Upper lobe of right lung (tissue), 1 donor: ENCODE data around the gene KLHDC7B. TPM values are rescaled to one million over a fixed set of nuclear protein-coding genes. Genes with fewer than 3 reads are reported as not detected.

ENCODE experiments used
- ATAC-seq: fragments of 200-7000 bp; cut with Tn5 transposase; one replicate; pipeline ENCODE4 v1.9.1; 2020; ENCODE audit warnings: mild to moderate bottlenecking, moderate library complexity
- DNase-seq: peaks from one replicate; pipeline ENCODE4 v3.0.0-alpha.2; 2020
- H3K27ac ChIP-seq: fragments of 200-600 bp; one replicate; pipeline ENCODE4 v1.8.0; 2022
- H3K27me3 ChIP-seq: fragments of 200-600 bp; one replicate; pipeline ENCODE4 v1.8.0; 2022; ENCODE audit warnings: mild to moderate bottlenecking
- H3K36me3 ChIP-seq: fragments of 200-600 bp; one replicate; pipeline ENCODE4 v1.8.0; 2022
- H3K4me1 ChIP-seq: fragments of 200-600 bp; one replicate; pipeline ENCODE4 v1.8.0; 2022
- H3K4me3 ChIP-seq: fragments of 200-600 bp; one replicate; pipeline ENCODE4 v1.8.0; 2022; ENCODE audit warnings: mild to moderate bottlenecking
- H3K9me3 ChIP-seq: fragments of 200-600 bp; one replicate; pipeline ENCODE4 v1.8.0; 2022
- intact Hi-C: fragments of 100-400 bp; cut with DNase I; formaldehyde crosslinking; loops from one replicate; pipeline ENCODE4 v1.11.0; 2022
- total RNA-seq: library from RNA; stranded (reverse); fragmentation: NEBNext Ultra II Directional; extraction: Animal tissue kit (Norgen Biotek cat#: 25700); gene quantifications from one replicate; pipeline ENCODE4 v1.2.1, GENCODE V29; 2021
- TF ChIP-seq, protein P1 (sequence below): fragments of 200-600 bp; IDR thresholded peaks from one replicate; pipeline ENCODE4 v1.8.0; 2022; ENCODE audit warnings: antibody characterized with exemption
- donor health status: DM: no; HTN: yes; CAD: no; lungs with severe emphysema.

Gene KLHDC7B
- total RNA-seq, 1 donor from 2014 or later = 0.69 TPM

- H3K4me3 ChIP-seq = no peak overlapping the region
- TF ChIP-seq, protein P1, sequence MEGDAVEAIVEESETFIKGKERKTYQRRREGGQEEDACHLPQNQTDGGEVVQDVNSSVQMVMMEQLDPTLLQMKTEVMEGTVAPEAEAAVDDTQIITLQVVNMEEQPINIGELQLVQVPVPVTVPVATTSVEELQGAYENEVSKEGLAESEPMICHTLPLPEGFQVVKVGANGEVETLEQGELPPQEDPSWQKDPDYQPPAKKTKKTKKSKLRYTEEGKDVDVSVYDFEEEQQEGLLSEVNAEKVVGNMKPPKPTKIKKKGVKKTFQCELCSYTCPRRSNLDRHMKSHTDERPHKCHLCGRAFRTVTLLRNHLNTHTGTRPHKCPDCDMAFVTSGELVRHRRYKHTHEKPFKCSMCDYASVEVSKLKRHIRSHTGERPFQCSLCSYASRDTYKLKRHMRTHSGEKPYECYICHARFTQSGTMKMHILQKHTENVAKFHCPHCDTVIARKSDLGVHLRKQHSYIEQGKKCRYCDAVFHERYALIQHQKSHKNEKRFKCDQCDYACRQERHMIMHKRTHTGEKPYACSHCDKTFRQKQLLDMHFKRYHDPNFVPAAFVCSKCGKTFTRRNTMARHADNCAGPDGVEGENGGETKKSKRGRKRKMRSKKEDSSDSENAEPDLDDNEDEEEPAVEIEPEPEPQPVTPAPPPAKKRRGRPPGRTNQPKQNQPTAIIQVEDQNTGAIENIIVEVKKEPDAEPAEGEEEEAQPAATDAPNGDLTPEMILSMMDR = no peak
- no peak overlapping the region for H3K27ac ChIP-seq
- H3K36me3 ChIP-seq = no peaks in the 10 kb centered on the region
- H3K9me3 ChIP-seq = no peaks in the 10 kb centered on the region
- intact Hi-C loops = no loop called here
- ATAC-seq (no peak), DNase-seq (no peak)
- H3K27me3 ChIP-seq = no peaks in the 10 kb centered on the region
- H3K4me1 ChIP-seq = peaks cover 14% of the 10 kb centered on the region
Measured at GRCh38 chr22:50575426-50575941, 29.8 kb downstream of the KLHDC7B start.

GRCh38 chr22:50576070-50576469, 30.4 kb downstream of the KLHDC7B start:
- H3K27me3 ChIP-seq = no peaks in the 10 kb centered on the region
- H3K4me3 ChIP-seq = no peak overlapping the region
- no peak overlapping the region for H3K27ac ChIP-seq
- ATAC-seq = no peak
- peaks cover 15% of the 10 kb centered on the region for H3K4me1 ChIP-seq
- intact Hi-C loops = no loop called here
- H3K9me3 ChIP-seq = no peaks in the 10 kb centered on the region
- no peaks in the 10 kb centered on the region for H3K36me3 ChIP-seq
- no peak for DNase-seq
- TF ChIP-seq, protein P1 = peak; percentile 30

- Histone ChIP-seq H3K36me3 (no peaks in the 10 kb centered on the region), H3K27me3 (no peaks in the 10 kb centered on the region), H3K4me3 (no peak overlapping the region), H3K9me3 (no peaks in the 10 kb centered on the region), H3K27ac (no peak overlapping the region), H3K4me1 (peaks cover 23% of the 10 kb centered on the region)
- ATAC-seq (no peak), DNase-seq (no peak)
- TF ChIP-seq, protein P1 = no peak
- intact Hi-C loops = no loop called here
Measured at GRCh38 chr22:50576806-50577696, 31.4 kb downstream of the KLHDC7B start.

DNA sequence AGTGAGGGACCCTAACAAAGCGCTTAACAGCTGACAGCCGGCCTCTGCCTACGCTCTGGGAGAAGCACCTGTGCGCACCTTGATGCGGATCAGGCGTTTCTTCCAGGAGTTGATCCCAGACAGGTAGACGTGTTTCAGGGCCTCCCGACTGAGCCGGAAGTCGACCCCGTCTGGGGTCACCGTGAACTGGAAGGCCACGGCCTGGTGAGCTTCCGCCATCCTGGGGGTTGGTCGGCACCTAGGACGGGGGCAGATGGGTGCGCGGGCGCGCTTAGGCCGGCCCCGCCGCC, 31.9 kb downstream of the KLHDC7B start:
- no peaks in the 10 kb centered on the region for H3K27me3 ChIP-seq
- H3K27ac ChIP-seq = no peak overlapping the region
- no peak for DNase-seq
- intact Hi-C loops = no loop called here
- H3K9me3 ChIP-seq = no peaks in the 10 kb centered on the region
- TF ChIP-seq, protein P1 = no peak
- H3K4me1 ChIP-seq = peaks cover 23% of the 10 kb centered on the region
- H3K4me3 ChIP-seq = no peak overlapping the region
- H3K36me3 ChIP-seq = no peaks in the 10 kb centered on the region
- no peak for ATAC-seq

GRCh38 chr22:50577987-50578775, 32.5 kb downstream of the KLHDC7B start, which contains the start of gene CPT1B:
CPT1B (minus strand) TSS chr22:50578427; CDS start chr22:50577915, 512 bp downstream.
- DNase-seq (no peak), ATAC-seq (no peak)
- Histone ChIP-seq H3K27ac (no peak within 1 kb of the TSS), H3K9me3 (no peaks in the 10 kb centered on the region), H3K4me3 (no peak within 1 kb of the TSS), H3K27me3 (no peaks in the 10 kb centered on the region), H3K4me1 (peaks cover 23% of the 10 kb centered on the region), H3K36me3 (no peaks in the 10 kb centered on the region)
- TF ChIP-seq, protein P1 = no peak
- intact Hi-C loops = no loop called here
